Measurements from ENCODE around the gene INPP4A.

Gene INPP4A

GRCh38 chr2:98444436-98445176, at the start of gene INPP4A:
Gene INPP4A (plus strand): TSS chr2:98444858. CDS start chr2:98520049, 75,191 bp downstream.
- in situ Hi-C loops (cut with MboI; ENCODE audit: low sequenced_read_pairs, unreplicated experiment) = no loop called here
- peak; percentile 43 for TF ChIP-seq CTCF (IDR thresholded peaks at IDR 0.05; ENCODE audit: borderline replicate concordance, control extremely low read depth, extremely low read depth, insufficient read depth, missing control alignments)
- DNase-seq (ENCODE audit: low spot score) = peak; percentile 91

- no peak for TF ChIP-seq CTCF (IDR thresholded peaks at IDR 0.05; ENCODE audit: borderline replicate concordance, control extremely low read depth, extremely low read depth, insufficient read depth, missing control alignments)
- DNase-seq (ENCODE audit: low spot score) = no peak
- in situ Hi-C loops (cut with MboI; ENCODE audit: low sequenced_read_pairs, unreplicated experiment) = loop anchor here (25.0 kb wide), 1 partner anchor 584 kb away; no protein-coding TSS in a partner anchor
Observed at GRCh38 chr2:98395977-98396376, 48.7 kb upstream of the INPP4A start.

GRCh38 chr2:98396745-98397355, 47.8 kb upstream of the INPP4A start:
- in situ Hi-C loops (cut with MboI; ENCODE audit: low sequenced_read_pairs, unreplicated experiment) = loop anchor here (25.0 kb wide), 1 partner anchor 585 kb away; no protein-coding TSS in a partner anchor
- no peak for TF ChIP-seq CTCF (IDR thresholded peaks at IDR 0.05; ENCODE audit: borderline replicate concordance, control extremely low read depth, extremely low read depth, insufficient read depth, missing control alignments)
- DNase-seq (ENCODE audit: low spot score) = no peak

GRCh38 chr2:98399140-98399539, 45.5 kb upstream of the INPP4A start:
- TF ChIP-seq CTCF (IDR thresholded peaks at IDR 0.05; ENCODE audit: borderline replicate concordance, control extremely low read depth, extremely low read depth, insufficient read depth, missing control alignments) = no peak
- in situ Hi-C loops (cut with MboI; ENCODE audit: low sequenced_read_pairs, unreplicated experiment) = loop anchor here (25.0 kb wide), 1 partner anchor 587 kb away; no protein-coding TSS in a partner anchor
- no peak for DNase-seq (ENCODE audit: low spot score)

GRCh38 chr2:98403878-98404277, 40.8 kb upstream of the INPP4A start:
- TF ChIP-seq CTCF (IDR thresholded peaks at IDR 0.05; ENCODE audit: borderline replicate concordance, control extremely low read depth, extremely low read depth, insufficient read depth, missing control alignments) = no peak
- no peak for DNase-seq (ENCODE audit: low spot score)
- in situ Hi-C loops (cut with MboI; ENCODE audit: low sequenced_read_pairs, unreplicated experiment) = loop anchor here (10.0 to 25.0 kb wide), 3 partner anchors 201 to 633 kb away; partner anchors contain the start of genes COA5 and UNC50

GRCh38 chr2:98404556-98405250, 40.0 kb upstream of the INPP4A start:
- TF ChIP-seq CTCF (IDR thresholded peaks at IDR 0.05; ENCODE audit: borderline replicate concordance, control extremely low read depth, extremely low read depth, insufficient read depth, missing control alignments) = no peak
- DNase-seq (ENCODE audit: low spot score) = no peak
- in situ Hi-C loops (cut with MboI; ENCODE audit: low sequenced_read_pairs, unreplicated experiment) = loop anchor here (10.0 to 25.0 kb wide), 3 partner anchors 200 to 633 kb away; partner anchors contain the start of genes COA5 and UNC50
